H9 (cell line): ENCODE measurements around the gene WBP2. TPM values are rescaled to one million over a fixed set of nuclear protein-coding genes. Genes with fewer than 3 reads are reported as not detected.

Experiments
- DNase-seq: peaks from one replicate; pipeline ENCODE4 v3.0.0-alpha.2; 2017
- H2AFZ ChIP-seq: one replicate; pipeline ENCODE4 v1.6.1; 2013; ENCODE audit warnings: mild to moderate bottlenecking, low read length, control low read depth, moderate library complexity
- H2AK5ac ChIP-seq: 2 replicates; pipeline ENCODE4 v1.6.1; 2013; ENCODE audit warnings: low read length, control low read depth, mixed read lengths; ENCODE audit not compliant: insufficient read length
- H2BK120ac ChIP-seq: one replicate; pipeline ENCODE4 v1.6.1; 2013; ENCODE audit warnings: low read depth, mild to moderate bottlenecking, low read length, control low read depth, inconsistent platforms; ENCODE audit not compliant: poor library complexity, severe bottlenecking
- H2BK12ac ChIP-seq: 2 replicates; pipeline ENCODE4 v1.6.1; 2013; ENCODE audit warnings: low read length, control low read depth, mixed read lengths, low read depth; ENCODE audit not compliant: insufficient read length
- H2BK15ac ChIP-seq: 2 replicates; pipeline ENCODE4 v1.6.1; 2013; ENCODE audit warnings: low read depth, low read length, control low read depth
- H2BK20ac ChIP-seq: one replicate; pipeline ENCODE4 v1.6.1; 2013; ENCODE audit warnings: low read depth, mild to moderate bottlenecking, low read length, control low read depth, inconsistent platforms; ENCODE audit not compliant: poor library complexity, severe bottlenecking
- H2BK5ac ChIP-seq: 2 replicates; pipeline ENCODE4 v1.6.1; 2013; ENCODE audit warnings: low read length, control low read depth, mixed read lengths; ENCODE audit not compliant: insufficient read length
- H3K14ac ChIP-seq: 2 replicates; pipeline ENCODE4 v1.6.1; 2013; ENCODE audit warnings: low read length, control low read depth; ENCODE audit not compliant: insufficient read depth
- H3K18ac ChIP-seq: 2 replicates; pipeline ENCODE4 v1.6.1; 2013; ENCODE audit warnings: low read depth, mild to moderate bottlenecking, mixed read lengths, low read length, control low read depth; ENCODE audit not compliant: insufficient read length
- H3K23ac ChIP-seq: 2 replicates; pipeline ENCODE4 v1.6.1; 2013; ENCODE audit warnings: low read length, control low read depth, mixed read lengths, low read depth; ENCODE audit not compliant: insufficient read length
- H3K23me2 ChIP-seq: 2 replicates; pipeline ENCODE4 v1.6.1; 2013; ENCODE audit warnings: low read depth, mild to moderate bottlenecking, mixed read lengths, low read length, control low read depth; ENCODE audit not compliant: insufficient read length, poor library complexity, severe bottlenecking
- H3K27ac ChIP-seq: 2 replicates; pipeline ENCODE4 v1.5.1; 2013; ENCODE audit warnings: low read length, control low read depth, mixed read lengths, low read depth; ENCODE audit not compliant: insufficient read length
- H3K27me3 ChIP-seq: 2 replicates; pipeline ENCODE4 v1.6.1; 2013; ENCODE audit warnings: low read length, control low read depth, inconsistent platforms; ENCODE audit not compliant: insufficient read depth
- H3K4ac ChIP-seq: 2 replicates; pipeline ENCODE4 v1.6.1; 2013; ENCODE audit warnings: low read depth, mild to moderate bottlenecking, control low read depth, inconsistent platforms, low read length, moderate library complexity
- H3K4me1 ChIP-seq: 2 replicates; pipeline ENCODE4 v1.6.1; 2013; ENCODE audit warnings: low read length, control low read depth, inconsistent platforms; ENCODE audit not compliant: insufficient read depth
- H3K4me2 ChIP-seq: 2 replicates; pipeline ENCODE4 v1.6.1; 2013; ENCODE audit warnings: low read length, control low read depth, mixed read lengths; ENCODE audit not compliant: insufficient read length, insufficient read depth
- H3K56ac ChIP-seq: 2 replicates; pipeline ENCODE4 v1.6.1; 2013; ENCODE audit warnings: low read depth, mild to moderate bottlenecking, mixed read lengths, low read length, control low read depth; ENCODE audit not compliant: insufficient read length
- H3K79me1 ChIP-seq: 2 replicates; pipeline ENCODE4 v1.6.1; 2013; ENCODE audit warnings: low read depth, mild to moderate bottlenecking, moderate library complexity, low read length, control low read depth, inconsistent platforms; ENCODE audit not compliant: insufficient read depth, poor library complexity, severe bottlenecking
- H3K79me2 ChIP-seq: 2 replicates; pipeline ENCODE4 v1.6.1; 2013; ENCODE audit warnings: low read length, control low read depth, inconsistent platforms; ENCODE audit not compliant: insufficient read depth
- H3K9ac ChIP-seq: 2 replicates; pipeline ENCODE4 v1.6.1; 2013; ENCODE audit warnings: low read length, control low read depth, mixed read lengths; ENCODE audit not compliant: insufficient read length; ENCODE audit errors: extremely low read depth
- H3K9me3 ChIP-seq: one replicate; pipeline ENCODE4 v1.6.1; 2013; ENCODE audit warnings: low read depth, low read length, inconsistent platforms; ENCODE audit not compliant: control insufficient read depth
- H3T11ph ChIP-seq: one replicate; pipeline ENCODE4 v1.6.1; 2013; ENCODE audit warnings: mild to moderate bottlenecking, low read length, control low read depth, inconsistent platforms
- H4K20me1 ChIP-seq: one replicate; pipeline ENCODE4 v1.6.1; 2013; ENCODE audit not compliant: control insufficient read depth, insufficient read length, insufficient read depth
- H4K5ac ChIP-seq: 2 replicates; pipeline ENCODE4 v1.6.1; 2013; ENCODE audit warnings: low read depth, mild to moderate bottlenecking, mixed read lengths, low read length, control low read depth; ENCODE audit not compliant: insufficient read length
- H4K8ac ChIP-seq: replicated peaks from 2 replicates; pipeline ENCODE4 v1.6.1; 2013; ENCODE audit warnings: low read length, control low read depth, mixed read lengths, low read depth; ENCODE audit not compliant: insufficient read length
- H4K91ac ChIP-seq: 2 replicates; pipeline ENCODE4 v1.6.1; 2013; ENCODE audit warnings: low read depth, mild to moderate bottlenecking, moderate library complexity, mixed read lengths, low read length, control low read depth; ENCODE audit not compliant: insufficient read length
- H3K27ac Mint-ChIP-seq, 3 experiments: 2 replicates in 2 of 3; 3 replicates in 1 of 3; pipeline ENCODE4 v1.8.0; 2020 to 2021; ENCODE audit warnings: mixed read lengths in 3 of 3, mild to moderate bottlenecking in 1 of 3, moderate library complexity in 1 of 3
- H3K27me3 Mint-ChIP-seq: 2 replicates; pipeline ENCODE4 v1.8.0; 2021; ENCODE audit warnings: low read depth, mild to moderate bottlenecking, moderate library complexity, mixed read lengths
- H3K36me3 Mint-ChIP-seq, 3 experiments: 2 replicates in 2 of 3; 3 replicates in 1 of 3; pipeline ENCODE4 v1.8.0; 2020 to 2021; ENCODE audit warnings: low read depth in 3 of 3, mixed read lengths in 3 of 3; ENCODE audit not compliant: insufficient read depth in 1 of 3
- H3K4me1 Mint-ChIP-seq, 2 experiments: 2 replicates each; pipeline ENCODE4 v1.8.0; 2020; ENCODE audit warnings: mixed read lengths in 2 of 2
- H3K4me3 Mint-ChIP-seq, 2 experiments: 2 replicates in 1 of 2; 3 replicates in 1 of 2; pipeline ENCODE4 v1.8.0; 2020 to 2021; ENCODE audit warnings: mild to moderate bottlenecking in 2 of 2, mixed read lengths in 2 of 2, moderate library complexity in 1 of 2
- H3K9me3 Mint-ChIP-seq, 2 experiments: 2 replicates in 1 of 2; 3 replicates in 1 of 2; pipeline ENCODE4 v1.8.0; 2020; ENCODE audit warnings: mild to moderate bottlenecking in 2 of 2, mixed read lengths in 2 of 2, moderate library complexity in 1 of 2
- WGBS: extraction: QIAGEN DNeasy Blood & Tissue Kit; methylation state at CpG from one replicate; pipeline ENCODE4 v1.1.7; 2013; ENCODE audit warnings: missing lambda C conversion rate, low lambda C conversion rate, mixed read lengths; ENCODE audit not compliant: insufficient read length; ENCODE audit errors: extremely low coverage; 5-methylcytosine and 5-hydroxymethylcytosine counted together
- total RNA-seq: library from RNA; stranded (reverse); gene quantifications from 2 replicates; pipeline ENCODE4 v1.2.1, GENCODE V29; 2021
- TF ChIP-seq, protein P1 (sequence below): fragments of 200-600 bp; sonication (generic); conservative IDR thresholded peaks from 3 replicates; pipeline ENCODE4 v1.8.0; 2021; ENCODE audit warnings: antibody characterized with exemption, mild to moderate bottlenecking

WBP2 gene
- total RNA-seq, 1 experiment from 2014 or later: 63.2 TPM

DNA sequence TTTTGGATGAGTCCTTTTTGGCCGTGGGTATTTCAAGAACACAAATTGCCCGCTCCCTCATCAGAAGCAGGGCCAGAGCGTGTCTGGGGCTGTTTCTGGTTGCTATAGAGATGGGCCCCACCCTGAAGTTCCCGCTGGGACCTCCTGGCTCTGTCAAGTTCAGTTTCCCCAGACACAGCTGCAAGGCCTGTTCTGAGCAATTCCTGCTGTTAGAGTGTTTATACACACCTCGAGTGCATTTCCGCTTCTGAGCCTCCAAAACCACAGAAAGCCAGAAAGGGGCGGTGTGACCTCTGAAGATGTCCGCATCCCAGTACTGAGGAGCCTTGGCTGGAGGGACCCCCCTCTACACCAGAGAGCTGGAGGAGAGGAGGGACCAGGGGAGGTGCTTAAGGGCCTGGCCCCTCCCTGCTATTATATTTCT is 9.3 kb upstream of the WBP2 start:
- no peak overlapping the region for H3K4ac ChIP-seq

More for the DNA sequence above, 9.3 kb upstream of the WBP2 start:
- no peak overlapping the region for H4K91ac ChIP-seq
- DNase-seq: peak; percentile 70
- WGBS: no CpG with 5 or more reads among the region's 8 CpGs
- no peak overlapping the region for H3T11ph ChIP-seq
- no peak overlapping the region for H3K23ac ChIP-seq
- H2AK5ac ChIP-seq: no peak overlapping the region
- H3K4me2 ChIP-seq: no peak overlapping the region
- no peak overlapping the region for H3K18ac ChIP-seq
- H2BK20ac ChIP-seq: no peak overlapping the region
- H3K79me1 ChIP-seq: no peaks in the 10 kb centered on the region
- H3K79me2 ChIP-seq: no peaks in the 10 kb centered on the region
- no peak overlapping the region for H2AFZ ChIP-seq
- H3K9ac ChIP-seq: no peak overlapping the region
- no peak overlapping the region for H3K4me3 Mint-ChIP-seq
- H3K27ac ChIP-seq: no peak overlapping the region
- no peaks in the 10 kb centered on the region for H4K20me1 ChIP-seq
- no peaks in the 10 kb centered on the region; the same call in 1 of the 2 replicates for H3K27me3 Mint-ChIP-seq
- H3K4me1 Mint-ChIP-seq: peaks cover 6 to 23% of the 10 kb centered on the region in 2 experiments
- no peaks in the 10 kb centered on the region; the same call in 1 of the 2 replicates for H3K4me1 ChIP-seq
- no peak overlapping the region for H2BK120ac ChIP-seq
- no peak overlapping the region for H3K27ac Mint-ChIP-seq
- no peaks in the 10 kb centered on the region; a peak in 1 of 7 replicates for H3K36me3 Mint-ChIP-seq
- no peak overlapping the region for H4K5ac ChIP-seq
- H2BK5ac ChIP-seq: no peak overlapping the region
- H2BK12ac ChIP-seq: no peak overlapping the region
- no peaks in the 10 kb centered on the region for H3K9me3 Mint-ChIP-seq
- H3K14ac ChIP-seq: no peak overlapping the region
- no peak overlapping the region for H3K56ac ChIP-seq
- no peaks in the 10 kb centered on the region for H3K27me3 ChIP-seq
- TF ChIP-seq, protein P1, sequence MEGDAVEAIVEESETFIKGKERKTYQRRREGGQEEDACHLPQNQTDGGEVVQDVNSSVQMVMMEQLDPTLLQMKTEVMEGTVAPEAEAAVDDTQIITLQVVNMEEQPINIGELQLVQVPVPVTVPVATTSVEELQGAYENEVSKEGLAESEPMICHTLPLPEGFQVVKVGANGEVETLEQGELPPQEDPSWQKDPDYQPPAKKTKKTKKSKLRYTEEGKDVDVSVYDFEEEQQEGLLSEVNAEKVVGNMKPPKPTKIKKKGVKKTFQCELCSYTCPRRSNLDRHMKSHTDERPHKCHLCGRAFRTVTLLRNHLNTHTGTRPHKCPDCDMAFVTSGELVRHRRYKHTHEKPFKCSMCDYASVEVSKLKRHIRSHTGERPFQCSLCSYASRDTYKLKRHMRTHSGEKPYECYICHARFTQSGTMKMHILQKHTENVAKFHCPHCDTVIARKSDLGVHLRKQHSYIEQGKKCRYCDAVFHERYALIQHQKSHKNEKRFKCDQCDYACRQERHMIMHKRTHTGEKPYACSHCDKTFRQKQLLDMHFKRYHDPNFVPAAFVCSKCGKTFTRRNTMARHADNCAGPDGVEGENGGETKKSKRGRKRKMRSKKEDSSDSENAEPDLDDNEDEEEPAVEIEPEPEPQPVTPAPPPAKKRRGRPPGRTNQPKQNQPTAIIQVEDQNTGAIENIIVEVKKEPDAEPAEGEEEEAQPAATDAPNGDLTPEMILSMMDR: no peak
- H4K8ac ChIP-seq: no peak overlapping the region
- no peaks in the 10 kb centered on the region for H3K9me3 ChIP-seq
- H3K23me2 ChIP-seq: no peaks in the 10 kb centered on the region
- H2BK15ac ChIP-seq: no peak overlapping the region
